Stimulated activated CD4-positive, alpha-beta T cell treated with anti-CD3 and anti-CD28 coated beads, TNF-alpha, amount 100 ng/mL, for 24 hours (primary cell): ENCODE measurements around the gene CD40.
A peak's percentile ranks its signal among the peaks of the same experiment; 100 is the strongest.

Source experiments
- DNase-seq, 3 experiments: peaks; one replicate each; pipeline ENCODE4 v3.0.0-alpha.2; 2020; ENCODE audit warnings: low read depth in 3 of 3

The CD40 gene

DNA sequence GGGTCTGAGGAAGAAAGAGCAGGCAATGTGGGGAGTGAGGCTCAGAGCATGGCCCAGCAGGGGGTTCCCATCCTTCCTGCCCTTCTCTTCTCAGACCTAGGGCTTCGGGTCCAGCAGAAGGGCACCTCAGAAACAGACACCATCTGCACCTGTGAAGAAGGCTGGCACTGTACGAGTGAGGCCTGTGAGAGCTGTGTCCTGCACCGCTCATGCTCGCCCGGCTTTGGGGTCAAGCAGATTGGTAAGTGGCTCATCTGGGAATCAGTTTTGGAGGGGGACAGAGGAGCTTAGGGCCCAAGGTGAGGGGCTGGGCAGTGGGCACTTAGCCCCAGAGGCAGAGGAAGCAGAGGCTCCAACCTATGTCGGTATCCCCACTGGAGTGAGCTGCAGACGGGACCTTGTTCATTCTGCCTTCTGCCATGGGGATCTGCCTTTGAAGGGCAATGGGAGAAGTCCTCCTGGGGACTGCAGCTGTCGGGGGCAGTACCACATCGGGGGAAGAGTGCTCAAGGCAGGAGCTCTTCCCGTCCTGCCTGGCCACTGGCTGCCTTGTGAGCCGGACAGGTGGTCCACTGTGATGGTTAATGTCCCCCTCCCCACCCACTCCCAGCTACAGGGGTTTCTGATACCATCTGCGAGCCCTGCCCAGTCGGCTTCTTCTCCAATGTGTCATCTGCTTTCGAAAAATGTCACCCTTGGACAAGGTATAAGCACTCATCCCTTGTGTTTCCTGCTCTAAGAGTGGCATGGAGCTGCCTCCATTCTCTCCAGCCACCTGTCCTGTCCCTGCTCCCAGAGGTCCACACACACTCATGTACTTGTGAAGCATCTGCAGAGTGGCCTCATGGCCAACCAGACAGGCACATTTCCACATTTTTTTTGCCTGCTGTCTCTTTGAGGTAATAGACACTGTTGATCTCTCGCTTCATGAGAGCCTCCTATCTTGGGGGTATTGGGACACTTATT, 4.7 kb downstream of the CD40 start:
- no peak for DNase-seq

DNA sequence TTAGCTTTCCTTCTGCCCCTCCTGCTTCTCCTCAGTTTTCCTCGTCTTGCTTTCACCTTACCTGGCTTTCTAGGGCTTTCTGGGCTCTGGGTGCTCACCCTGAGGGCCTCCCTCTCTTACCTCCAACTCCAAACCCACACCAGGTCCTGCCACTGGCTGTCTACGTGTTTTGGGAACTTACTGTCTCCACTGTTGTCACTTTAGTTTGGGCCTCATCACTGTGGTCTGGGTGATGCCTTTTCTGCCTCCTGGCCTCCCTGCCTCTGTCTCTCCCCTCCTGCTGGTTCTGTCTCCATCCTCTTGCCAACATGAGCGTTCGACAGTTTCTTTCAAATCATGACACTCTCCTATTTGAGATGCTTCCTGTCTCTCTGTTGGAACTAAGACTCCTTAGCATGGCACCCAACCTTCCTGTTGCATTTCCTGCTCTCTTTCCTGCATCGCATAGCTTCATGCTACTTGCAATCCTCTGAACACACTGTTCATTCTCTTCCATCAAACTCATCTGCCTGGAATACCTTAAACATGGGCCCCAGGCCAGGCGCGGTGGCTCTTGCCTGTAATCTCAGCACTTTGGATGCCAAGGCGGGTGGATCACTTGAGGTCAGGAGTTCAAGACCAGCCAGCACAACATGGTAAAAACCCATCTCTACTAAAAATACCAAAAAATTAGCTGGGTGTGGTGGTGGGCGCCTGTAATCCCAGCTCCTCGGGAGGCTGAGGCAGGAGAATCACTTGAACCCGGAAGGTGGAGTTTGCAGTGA, 5.5 kb downstream of the CD40 start:
- DNase-seq: no peak

DNA sequence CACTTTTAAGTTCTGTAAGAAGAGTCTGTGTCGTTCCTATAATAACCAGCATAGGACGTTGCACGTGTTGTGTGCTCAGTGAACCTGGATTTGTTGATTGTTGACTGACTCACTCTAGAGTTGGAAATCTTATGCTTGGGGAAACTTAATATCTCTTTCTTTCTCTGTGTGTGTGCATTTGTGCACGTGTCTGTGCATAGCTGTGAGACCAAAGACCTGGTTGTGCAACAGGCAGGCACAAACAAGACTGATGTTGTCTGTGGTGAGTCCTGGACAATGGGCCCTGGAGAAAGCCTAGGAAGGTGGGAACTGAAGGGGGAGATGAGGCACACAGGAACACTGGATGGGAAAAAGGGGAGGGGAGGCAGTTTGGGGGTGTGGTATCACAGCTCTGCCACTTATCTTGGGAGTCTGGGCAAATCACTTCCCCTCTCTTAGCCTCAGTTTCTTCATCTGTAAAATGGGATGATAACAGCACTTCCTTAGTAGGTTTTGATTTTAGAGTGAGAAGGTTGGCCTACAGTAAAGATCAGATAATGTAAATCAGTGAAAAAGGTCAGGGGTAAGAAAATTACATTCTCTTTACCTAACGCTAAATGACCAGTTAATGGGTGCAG, 8.4 kb downstream of the CD40 start:
- DNase-seq: no peak

DNA sequence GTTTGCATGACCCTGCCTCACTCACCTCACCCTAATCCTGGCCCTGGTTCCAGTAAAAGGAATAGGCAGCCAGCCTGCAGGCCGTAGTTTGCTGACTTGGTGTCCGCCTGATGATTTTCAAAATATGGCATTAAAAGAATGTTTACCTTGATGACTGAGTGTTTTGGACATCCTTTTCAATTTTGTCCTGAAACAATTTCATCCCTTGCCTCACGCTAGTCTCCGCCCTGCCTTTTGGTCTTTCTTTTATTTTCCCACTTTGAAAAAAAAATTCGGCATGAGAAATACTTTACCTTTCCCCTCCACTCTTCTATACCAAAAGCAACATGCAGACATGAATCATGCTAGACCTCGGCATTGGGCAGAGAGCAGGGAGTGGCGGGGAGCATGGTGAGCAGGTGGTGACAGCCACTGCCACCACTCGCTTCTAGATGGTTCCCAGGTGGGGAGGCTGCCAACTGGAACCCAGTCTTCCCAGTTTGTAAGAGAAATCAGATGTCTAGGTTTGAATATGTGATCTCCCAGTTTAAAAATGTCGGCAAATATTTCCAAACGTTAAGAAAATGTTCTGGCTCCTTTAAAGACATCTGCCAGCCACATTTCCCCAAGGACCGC, 9.4 kb downstream of the CD40 start:
- DNase-seq: no peak

DNA sequence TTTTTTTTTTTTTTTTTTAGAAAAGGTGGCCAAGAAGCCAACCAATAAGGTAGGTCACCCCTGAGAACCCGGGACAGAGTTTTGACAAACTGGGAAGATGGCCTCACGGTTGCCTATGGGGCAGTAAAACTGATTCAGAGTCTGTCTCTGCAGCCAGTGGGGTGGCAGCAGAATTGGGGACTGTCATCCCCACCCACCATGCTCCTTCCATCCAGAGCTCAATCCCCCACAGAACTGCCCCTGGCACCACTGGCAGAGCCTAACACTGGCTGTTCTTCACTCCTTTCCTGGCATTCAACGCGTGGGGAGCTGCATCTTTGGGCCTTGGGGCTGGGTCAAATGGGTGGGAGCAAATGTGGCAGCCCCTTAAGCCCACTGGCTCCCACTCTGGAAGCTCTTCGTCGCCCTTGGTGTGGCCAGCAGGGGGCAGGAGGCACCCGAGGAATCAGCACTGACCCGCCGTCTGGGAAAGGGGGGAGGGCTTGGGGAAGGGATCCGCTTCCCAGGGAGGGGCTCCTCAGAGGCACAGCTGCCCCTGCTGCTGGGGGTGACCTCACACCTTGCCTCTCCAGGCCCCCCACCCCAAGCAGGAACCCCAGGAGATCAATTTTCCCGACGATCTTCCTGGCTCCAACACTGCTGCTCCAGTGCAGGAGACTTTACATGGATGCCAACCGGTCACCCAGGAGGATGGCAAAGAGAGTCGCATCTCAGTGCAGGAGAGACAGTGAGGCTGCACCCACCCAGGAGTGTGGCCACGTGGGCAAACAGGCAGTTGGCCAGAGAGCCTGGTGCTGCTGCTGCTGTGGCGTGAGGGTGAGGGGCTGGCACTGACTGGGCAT, 10.4 kb downstream of the CD40 start:
- DNase-seq: no peak

DNA sequence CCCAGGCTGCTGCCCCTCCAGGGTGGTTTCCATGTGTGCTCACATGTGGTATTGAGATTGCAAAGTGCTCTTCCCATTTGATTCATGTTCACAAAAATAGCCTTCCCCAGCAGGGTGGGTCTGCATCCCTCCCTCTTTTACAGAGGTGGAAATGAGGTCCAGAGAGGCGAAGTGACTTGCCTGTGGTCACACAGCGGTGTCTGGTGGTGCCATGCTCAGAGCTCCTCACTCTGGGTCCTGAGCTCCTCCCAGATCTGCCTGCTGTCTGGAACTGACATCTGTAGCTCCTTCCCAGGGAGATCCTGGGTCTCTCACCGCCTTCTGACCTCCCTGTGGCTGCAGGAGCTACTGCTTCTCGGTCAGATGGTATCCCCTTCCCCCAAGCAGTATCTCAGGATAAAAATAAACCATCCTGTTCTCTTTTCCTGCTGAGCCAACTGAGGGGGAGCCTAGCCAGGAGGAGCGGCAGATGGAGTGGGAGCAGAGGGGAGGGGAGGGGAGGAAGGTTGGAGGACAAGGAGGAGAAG, 11.9 kb downstream of the CD40 start:
- DNase-seq: no peak

DNA sequence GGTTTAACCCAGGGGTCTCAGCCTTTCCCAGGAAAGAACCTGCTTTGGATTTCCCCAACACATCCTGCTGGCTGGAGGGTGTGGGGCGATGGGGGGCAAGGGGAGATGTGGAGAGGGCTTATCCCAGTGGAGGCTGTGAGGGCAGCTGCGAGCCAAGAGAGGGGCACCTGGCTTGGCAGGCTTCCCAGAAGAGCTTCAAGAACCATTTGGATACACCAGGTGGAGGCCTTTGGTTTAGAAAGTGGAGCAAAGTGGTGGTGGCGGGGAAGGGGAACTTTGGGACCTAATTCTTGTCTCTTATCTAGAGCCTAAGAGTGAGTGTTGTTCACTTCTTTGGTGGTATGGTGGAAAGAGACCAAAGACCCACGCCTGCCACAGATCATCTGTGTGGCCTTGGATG, 12.4 kb downstream of the CD40 start:
- no peak for DNase-seq

DNA sequence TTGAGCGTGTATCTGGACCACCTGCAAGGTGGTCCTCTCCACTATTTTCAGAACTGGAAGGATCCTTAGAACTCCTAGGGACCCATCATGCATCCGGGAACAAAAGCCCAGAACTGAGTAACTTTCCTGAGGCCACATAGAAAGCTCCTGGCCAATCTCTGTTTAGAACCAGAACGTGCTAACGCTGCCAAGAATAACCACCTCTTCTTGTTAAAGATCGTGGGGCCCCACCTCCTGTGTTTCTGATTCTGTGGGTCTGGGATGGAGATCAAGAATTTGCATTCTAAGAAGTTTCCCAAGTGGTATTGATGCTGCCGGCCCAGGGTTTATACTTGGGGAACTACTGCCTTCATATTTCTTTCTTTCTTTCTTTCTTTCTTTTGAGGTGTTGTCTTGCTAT, 13.3 kb downstream of the CD40 start:
- no peak for DNase-seq

DNA sequence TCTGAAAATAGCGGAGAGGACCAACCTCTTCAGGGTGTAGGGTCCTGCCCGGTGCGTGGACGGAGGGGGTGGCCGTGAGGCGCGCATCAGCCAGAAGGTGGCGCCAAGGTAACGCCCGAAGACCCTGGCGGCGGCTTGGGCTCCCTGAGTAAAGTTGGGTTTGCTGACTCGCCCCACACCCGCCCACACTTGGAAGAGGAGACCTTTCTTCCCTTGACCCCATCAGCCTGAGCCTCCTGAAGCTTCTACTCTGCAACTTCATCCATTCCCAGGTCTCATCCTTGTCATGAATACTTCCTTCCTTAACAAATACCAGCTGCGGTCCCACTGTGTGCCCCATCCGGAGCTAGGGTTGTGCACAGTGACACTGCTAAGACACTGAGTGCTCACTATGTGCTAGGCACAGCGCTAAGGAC, 14.6 kb downstream of the CD40 start:
- DNase-seq: peak; percentile 22 to 57 (median 23)

DNA sequence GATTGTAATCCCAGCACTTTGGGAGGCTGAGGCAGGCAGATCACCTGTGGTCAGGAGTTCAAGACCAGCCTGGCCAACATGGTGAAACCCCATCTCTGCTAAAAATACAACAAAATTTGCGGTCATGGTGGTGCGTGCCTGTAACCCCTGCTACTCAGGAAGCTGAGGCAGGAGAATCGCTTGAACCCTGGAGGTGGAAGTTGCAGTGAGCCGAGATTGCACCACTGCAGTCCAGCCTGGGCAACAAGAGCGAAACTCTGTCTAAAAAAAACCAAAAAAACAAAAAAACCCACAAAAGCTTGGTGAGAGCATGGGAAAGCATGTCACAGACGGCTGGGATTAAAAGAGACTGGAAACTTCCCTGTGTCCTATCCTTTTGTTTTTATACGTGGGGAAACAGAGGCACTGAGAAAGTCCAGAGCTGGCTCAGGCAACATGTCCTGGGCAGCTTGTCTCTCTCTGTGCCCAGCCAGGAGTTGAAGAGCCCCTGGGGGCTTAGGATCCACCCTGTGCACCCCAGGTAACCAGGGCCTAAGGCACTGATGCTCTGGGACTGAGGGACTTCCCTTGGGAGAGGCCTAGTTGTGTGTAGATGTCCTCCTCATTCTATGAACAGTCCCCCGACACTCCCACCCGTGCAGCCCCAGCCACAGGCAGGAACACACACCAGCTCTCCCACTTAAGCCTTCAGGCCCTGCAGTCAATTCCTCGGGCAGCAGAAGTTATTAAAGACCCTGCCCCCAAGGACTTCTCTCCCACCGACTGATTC, 16.0 kb downstream of the CD40 start:
- no peak for DNase-seq

DNA sequence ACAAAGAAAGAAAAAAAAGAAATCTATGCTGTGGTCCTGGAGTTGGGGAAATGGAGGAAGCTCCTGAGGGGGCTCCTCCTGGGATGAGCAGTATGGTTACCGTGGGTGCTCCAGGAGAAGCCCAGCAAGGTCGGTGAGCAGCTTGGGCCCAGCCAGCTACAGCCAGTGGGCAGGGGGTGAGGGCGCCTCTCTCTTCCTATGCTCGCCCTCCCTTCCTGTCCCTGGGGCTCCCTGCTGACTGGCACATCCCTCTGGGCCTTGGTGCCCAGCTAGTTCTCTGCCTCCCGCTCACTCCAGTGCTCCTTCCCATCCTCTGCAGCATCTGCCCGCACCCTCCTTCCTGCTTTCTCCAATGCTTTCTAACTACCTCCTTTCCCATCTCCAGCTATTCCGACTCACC, 16.6 kb downstream of the CD40 start:
- DNase-seq: no peak

DNA sequence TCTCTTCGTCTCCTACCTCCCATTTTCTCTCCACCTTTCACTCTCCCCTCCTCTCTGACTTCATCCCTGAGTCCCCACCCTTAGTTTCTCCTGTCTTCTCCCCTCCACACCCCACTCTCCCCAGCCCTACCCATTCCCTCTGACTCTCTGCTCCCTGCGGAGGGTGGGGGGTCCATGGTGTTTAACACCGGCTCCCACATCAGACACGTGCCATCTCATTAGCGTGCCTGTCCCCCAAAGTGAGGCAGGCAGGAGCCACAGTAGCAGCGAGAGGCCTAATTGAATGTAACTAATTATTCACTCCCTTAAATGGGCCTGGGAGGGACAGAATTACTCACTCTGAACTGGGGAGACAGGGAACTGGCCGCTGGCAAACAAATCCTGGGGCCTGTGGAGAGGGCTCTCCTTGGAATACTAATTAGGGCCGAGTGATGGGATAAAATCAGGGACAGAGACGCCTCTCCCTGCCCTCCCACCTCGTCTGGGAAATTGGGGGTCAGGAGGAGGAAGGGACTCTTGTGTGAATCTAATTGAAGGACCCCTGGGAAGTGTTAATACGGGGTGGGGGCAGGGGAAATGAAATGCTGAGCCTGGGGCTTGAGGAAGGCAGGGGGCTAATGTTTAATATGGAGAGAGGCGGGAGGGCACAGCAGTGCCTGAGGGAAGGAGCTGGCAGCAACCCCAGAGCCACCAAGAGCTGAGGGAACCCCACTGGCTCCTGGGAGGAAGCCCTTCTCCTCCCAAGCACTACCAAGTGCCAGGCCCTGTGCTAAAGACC, 17.9 kb downstream of the CD40 start:
- DNase-seq: no peak

DNA sequence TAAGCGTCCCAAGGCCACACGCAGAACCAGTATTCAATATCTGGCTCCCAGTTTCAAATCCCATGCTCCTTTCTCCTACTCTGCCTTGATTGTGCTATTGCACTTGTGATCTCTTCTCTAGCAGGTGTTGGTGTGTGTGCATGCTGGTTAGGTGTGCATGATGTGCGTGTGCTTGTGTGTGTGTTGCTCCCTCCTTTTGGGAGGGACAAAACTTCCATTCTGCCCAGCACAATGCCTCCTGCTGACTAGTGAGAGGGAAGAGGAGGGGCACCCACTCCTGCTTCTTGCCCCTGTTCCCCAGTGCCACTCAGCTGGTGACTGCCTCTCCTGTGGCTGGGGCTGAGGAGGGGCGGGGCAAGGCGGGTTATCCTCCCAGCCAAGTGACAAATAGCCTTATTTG, 19.7 kb downstream of the CD40 start:
- DNase-seq: no peak

DNA sequence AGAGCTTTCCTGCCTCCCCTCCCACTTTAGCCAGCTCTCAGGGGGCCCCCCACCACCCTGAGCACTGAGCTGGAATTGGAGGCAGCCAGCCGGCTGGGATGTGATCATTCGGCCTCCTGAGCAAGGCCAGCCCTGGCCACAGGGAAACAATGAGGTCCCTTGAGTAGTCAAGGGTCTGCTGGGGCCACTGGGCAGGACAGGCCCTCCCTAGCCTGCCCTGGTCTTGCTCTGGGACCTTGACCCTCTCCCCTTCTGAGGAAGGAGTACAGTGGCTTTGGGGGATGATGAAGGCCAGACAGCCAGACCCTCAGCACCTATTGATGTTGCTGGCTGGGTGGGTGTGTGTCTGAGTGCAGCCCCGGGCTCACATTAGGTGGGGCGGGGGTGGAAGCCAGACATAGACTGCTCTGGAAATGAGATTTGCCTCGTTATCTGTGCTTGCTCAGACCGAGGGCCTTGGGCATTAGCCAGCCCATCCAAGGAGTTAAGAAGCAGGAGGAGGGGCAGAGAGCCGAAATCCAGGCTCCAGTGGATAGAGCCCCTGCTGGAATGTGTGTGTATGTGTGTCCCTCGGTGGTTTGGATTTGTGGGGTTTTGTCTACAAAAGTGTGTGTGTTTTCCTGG, 21.3 kb downstream of the CD40 start:
- DNase-seq: no peak

DNA sequence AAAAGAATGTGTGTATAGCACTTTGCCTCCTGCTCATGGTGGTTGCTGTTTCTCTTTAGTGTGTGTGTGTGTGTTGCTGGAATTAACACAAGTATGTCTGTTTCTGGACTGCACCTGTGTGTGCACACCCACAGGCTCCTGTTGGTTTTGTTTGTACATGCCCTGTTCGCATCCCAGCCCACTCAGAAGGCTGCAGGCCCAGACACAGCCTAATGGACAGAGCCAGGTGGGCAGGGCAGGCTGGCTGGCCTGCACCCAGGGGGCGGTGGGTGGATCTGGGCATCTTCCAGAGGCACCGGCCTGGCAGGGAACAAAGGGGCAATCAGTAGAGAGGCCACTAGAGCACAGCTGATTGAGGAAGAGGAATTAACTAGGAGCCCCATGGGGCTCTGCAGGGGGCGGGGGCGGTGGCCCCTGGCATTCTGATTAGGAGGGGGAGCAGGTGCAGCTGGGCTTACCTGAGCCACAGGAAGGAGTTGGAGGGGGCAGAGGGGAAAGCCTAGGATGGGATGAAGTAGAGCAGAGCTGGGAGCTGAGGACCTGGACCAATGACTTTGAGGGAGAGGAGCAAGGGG, 21.9 kb downstream of the CD40 start:
- DNase-seq: no peak

DNA sequence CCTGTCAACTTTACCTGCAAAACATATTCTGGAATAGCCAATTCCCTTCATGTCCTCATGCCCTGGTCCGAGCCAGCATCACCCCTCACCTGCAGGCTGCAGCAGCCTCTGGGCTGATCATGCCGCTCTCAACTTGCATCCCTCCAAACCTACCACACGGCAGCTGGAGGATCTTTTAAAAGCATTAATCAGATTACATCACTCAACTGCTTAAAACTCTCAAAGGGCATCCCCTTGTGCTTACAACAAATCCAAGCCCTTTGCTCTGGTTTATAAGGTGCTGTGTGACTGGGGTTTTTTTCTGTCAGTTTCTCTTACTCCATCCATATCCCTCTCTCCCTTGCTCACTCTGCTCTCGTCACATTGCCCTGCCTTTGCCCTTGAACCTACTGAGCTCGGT, 24.0 kb downstream of the CD40 start:
- no peak for DNase-seq

DNA sequence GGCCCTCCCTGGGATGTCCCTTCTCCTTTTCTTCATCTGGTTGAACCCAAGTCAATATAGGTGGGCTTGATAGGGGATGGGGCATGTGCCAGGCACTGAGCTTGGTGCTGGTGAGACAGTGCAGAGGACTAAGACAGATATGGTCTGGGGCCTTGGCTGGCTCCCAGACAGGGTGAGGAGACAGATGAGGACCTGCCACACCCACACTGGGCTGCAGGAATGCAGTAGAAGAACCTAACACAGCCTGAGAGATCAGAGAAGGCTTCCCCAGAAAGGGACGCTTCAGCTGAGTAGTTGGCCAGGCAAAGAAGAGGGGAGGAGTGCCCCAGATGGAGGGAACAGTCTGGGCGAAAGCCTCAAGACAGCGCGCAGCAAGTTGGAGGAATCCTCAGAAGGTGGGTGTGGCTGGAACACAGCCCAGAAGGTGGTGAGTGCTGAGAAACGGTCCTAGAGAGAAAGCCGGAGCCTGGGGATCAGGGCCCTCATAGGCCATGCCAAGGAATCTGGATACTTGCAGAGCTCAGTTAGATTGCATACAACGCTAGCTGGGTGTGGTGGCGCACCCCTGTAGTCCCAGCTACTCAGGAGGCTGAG, 26.4 kb downstream of the CD40 start:
- no peak for DNase-seq

DNA sequence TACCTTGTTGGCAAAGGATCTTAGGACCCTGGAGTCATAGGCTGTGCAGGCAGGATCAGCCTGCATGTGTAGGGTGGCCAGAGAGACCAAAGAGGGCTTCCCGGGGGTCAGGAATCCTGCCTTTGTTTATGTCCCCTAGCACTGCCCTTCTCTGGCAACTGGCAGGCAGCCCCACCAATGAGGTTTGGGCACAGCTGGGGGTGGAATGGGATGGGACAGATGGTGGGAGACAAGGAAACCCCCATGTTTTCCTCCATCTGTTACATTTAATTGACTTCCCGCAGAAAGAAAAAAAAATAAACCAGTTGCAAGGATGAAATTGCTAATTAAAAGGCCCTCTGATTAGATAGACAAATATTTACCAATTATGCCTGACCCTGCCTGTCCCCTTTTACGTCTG, 27.6 kb downstream of the CD40 start:
- DNase-seq: no peak
